G401 (cell line): ENCODE data around the gene CSNK2A3. TPM values are rescaled to one million over a fixed set of nuclear protein-coding genes. Genes with fewer than 3 reads are reported as not detected.
"Not testable (repeated sequence)": the region's sequence is repeated elsewhere in the genome, so short reads cannot be mapped to it uniquely, and the experiment has no call there.

ENCODE experiments used
- DNase-seq: peaks from one replicate; pipeline ENCODE4 v3.0.0-alpha.2; 2015; ENCODE audit warnings: low spot score
- in situ Hi-C: cut with HindIII; loops from 2 replicates; pipeline ENCODE4 v1.10.0; 2016; ENCODE audit warnings: low sequenced_read_pairs, mixed read lengths
- total RNA-seq: library from RNA; depleted of rRNA; stranded (reverse); fragments of >200 nt; shearing (Covaris generic); gene quantifications from 2 replicates; pipeline ENCODE4 v1.2.3, GENCODE V29; 2014

CSNK2A3 gene
- total RNA-seq, 1 experiment from 2014 or later, result 8.6 TPM

DNA sequence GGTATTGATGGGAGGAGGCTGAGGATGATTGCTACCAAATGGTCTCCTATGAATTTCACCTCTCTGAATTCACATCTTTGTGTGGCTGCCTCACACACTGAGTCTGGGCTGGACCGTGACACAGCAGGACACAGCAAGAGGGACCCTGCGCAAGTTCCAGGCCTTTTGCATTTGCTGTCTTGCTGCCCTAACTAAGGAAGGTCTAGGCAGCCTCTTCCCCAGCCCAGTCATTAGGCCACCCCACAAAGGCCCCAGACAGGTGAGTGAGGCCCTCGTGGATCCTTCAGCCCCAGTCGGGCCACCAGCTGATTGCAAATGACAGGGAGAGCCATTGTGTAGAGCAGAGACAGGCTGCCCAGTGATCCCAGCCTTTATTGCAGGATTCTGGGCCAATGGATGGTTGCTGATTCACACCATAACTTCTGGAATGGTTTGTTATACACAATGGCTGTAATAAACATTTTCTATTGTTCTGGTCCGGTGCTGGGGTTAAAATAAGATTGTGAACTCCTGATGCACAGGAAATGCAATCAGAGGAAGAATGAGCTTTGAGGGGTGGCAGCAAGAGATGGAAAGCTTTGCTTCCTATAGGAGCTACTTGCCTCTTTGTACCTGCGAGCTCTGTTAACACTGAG is 28.5 kb upstream of the CSNK2A3 start:
- no peak for DNase-seq
- in situ Hi-C loops, result no loop called here

DNA sequence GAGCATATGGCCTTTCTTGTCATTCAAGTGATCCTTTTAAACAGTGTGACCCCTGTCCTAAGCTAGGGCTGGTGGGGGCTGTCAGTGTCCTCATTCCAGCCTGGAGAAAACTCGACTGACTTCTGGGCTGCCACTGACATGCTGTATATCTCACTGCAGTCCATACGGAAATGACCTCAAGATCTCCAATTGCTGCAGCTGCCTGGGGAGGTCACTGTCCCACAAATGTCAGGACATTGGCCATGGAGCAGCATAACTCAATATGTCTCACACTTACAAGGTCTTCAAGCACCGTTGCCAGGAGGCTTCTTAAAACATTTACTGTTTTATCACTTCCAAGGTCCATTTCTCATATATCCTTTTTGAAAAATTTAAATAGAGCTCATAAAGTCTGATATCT is 27.8 kb upstream of the CSNK2A3 start:
- in situ Hi-C loops, result no loop called here

DNA sequence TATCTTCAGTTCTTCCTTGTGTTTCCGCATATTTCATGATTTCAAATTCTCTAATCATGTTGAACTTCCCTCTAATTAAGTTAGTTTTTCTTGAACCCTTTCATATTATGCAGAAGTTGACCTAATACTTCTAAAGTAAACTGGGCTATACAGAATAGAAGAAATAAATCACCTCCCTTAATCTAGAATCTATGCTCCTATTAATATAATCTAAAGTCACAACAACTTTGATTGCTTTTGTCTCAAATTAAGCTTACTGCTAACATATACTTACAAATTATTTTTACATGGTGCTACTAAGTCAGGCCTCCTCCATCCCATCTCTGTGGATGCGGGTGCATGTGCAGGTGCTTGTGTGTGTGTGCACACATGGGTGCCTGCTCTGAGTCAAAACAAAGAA is 27.3 kb upstream of the CSNK2A3 start:
- in situ Hi-C loops, result no loop called here
- DNase-seq, result no peak

More for the DNA sequence above, 27.8 kb upstream of the CSNK2A3 start:
- no peak for DNase-seq

DNA sequence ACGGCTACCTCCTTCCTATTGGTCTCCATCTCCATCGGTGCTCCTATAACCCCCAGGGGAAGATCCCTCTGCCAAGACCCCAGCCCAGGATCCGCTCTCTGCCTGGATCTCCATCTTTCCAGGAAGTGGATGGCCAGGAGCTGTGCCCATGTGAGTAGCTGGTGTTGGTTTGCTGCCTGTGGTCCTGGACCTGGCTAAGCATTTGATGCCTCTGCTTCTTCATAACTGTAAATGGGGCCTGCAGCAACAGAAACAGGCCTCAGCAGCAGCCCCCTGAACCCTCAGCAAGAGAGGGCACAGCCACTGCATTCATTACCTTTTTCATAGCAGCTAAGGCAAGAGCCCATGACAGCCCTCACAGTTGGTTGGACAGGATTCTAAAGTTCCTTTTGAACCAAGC is 26.6 kb upstream of the CSNK2A3 start:
- DNase-seq, result no peak
- in situ Hi-C loops, result no loop called here

DNA sequence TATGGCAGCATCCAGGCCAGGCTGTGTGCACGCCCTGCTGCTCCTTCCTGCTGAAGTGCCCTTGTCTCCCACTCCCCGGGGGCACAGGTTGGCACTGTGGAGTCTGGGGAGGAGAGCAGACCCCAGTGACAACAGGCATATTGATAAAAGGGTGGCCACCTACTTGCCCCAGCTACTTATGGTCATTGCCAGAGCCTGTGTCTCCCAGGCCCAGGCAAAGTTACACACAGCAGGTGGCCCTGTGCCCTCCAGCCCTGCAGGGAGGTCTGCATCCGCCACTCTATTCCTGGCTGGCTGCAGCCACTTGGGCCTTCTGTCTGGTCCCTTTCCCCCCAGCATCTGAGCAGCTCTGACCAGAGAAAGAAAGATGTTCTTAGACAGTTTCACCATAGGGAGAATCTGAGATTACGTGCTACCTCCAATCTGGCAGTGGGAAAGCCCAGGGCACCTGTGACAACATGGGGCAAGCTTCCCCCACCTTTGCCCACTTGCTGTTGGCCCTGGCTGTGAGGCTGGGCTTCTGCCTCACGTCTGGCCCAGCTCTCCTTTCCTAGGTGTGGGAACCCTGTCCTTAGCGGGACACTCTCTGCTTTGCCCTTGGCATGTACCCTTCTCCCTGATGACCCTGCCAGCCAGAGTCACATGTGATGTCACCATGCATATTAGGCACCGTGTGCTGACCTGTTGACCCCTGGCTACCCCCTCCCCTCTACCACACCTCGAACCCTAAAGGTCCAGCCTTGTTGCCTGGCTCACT is 25.3 kb upstream of the CSNK2A3 start:
- DNase-seq, result no peak
- in situ Hi-C loops, result no loop called here

DNA sequence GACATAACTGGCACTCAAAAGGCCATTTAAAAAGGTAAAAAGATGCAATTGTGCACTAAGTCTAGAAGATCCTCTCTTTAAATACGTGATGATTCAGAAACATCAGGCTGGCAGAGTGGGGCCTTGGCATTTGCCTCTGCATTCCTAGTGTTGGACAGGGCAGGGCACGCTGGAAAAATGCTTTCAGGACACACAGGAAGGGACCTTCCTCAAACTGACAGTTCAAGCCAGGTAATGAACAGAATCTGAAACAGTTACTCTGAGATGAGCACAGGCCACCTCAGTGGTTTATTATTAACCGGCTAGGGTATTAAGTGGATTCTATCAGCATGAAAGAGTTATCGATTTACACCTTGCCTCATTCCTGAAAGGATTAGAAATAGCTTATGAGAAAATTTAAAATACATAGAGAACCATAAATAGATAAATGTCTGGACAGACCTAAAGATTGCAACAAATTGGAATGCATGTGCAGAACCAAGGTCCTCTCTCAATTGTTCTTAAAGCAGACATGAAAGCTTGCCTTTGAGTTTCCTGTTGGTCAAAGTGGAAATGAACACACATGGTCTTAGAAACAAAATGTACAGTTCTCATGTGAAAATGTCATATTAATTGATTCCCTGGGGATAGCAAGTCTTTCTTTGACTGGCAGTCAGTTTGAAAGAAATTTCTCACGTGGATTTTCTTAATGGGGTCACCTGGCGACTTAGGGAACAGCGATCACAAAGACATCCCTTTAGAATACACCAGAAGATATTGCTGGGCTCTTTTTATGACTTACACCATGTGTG is 21.5 kb upstream of the CSNK2A3 start:
- DNase-seq, result no peak
- in situ Hi-C loops, result no loop called here

DNA sequence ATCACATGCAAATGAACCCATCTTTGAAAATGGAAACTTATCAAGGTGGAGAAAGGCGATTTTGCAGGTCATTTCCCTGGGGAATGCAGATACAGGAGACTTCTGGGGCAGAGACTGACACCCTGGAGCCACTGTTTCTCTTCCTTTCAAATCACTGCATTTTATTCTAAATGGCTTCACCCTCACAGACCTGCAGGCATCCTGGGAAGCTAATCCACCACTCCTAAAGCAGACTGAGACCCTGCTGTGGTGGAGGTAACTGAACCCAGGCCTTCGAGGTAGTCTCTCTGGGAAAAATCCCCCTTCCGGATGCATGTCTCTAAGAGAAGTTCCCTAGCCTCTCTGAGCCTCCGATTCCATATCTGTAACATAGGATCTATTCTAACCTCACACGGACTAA is 20.9 kb upstream of the CSNK2A3 start:
- in situ Hi-C loops, result no loop called here
- DNase-seq, result no peak

DNA sequence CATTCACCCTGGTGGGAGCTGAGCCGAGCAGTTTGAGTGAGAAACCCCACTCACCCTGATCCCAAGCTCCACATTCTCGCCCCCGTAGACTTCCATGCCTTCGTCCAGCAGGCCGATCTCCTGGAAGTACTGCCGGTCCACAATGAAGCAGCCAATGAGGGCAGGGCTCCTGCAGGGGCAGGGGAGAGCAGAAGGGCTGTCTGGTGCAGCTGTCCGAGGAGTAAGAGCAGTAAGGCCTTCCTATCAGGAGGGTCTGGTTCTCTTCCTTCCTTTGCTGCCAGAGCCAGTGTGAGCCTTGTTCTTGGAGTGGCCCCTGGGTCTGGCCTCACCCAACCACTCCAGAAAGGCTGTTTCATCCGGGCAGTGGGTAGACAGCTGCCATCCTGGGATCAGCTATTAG is 19.4 kb upstream of the CSNK2A3 start:
- in situ Hi-C loops, result no loop called here
- DNase-seq, result no peak

DNA sequence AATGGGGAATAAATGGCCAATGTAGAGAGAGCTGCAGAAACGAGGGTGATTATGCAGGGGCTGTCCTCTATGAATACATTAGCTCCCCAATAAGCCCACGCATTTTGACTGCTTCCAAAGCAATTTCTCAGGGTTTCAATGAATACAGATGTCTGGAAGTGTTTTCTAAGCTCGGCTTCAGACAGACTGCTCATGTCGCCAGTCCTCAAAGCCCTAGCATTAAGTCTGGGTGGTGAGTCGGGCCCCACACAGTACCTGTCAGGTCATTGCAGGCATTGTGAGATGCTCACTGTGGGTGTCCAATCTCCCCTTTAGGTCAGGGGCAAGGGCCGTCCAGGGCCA is 17.9 kb upstream of the CSNK2A3 start:
- in situ Hi-C loops, result no loop called here
- no peak for DNase-seq

DNA sequence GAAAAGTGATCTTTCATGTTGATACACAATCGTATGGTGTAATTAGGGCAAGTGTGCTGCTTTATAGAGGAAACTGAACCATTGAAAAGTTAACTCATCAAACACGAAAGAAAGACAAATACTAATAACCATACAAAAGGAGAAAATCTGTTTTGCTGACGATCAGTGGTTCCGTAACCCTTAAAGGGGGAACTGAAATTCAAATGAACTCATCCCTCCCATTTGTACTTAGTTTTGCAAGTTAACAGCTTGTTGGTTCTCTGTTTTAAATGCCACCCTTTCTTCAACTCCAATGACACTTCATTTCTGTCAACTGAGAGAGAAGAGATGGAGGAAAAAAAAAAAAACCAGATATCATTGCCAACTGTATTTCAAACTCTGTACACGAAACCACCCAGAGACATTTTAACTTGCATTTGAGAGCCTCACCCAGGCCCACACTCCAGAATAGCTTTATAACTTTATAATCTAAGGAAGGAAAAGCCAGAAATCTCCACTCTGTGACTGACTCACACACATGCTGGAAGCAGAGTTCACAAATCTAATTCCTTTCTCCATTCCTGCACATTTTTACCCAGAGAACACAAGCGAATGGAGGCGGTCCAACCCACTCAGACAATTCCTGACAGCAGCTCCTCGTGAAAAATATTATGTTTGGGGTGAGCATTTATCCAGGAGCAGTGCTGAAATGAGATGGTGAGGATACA is 17.4 kb upstream of the CSNK2A3 start:
- in situ Hi-C loops, result no loop called here
- no peak for DNase-seq

DNA sequence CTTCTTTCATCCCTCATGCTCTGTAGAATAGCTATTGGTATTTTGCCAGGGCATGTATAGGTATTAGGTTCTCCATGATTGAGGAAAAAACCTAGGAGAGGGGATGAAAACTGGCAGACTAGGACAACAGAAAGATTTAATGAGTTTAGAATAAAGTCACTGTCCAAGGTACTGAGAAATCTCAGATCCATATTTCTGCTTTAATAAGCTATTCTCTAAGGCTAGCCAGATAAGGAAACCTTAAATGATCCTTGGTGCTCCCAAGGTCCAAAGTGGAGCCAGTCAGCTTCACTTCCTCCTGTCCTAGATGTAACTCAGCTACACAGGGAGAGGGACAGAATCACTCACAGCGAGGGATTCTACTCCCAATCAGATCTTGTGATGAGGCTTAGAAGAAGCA is 13.7 kb upstream of the CSNK2A3 start:
- in situ Hi-C loops, result no loop called here
- no peak for DNase-seq

DNA sequence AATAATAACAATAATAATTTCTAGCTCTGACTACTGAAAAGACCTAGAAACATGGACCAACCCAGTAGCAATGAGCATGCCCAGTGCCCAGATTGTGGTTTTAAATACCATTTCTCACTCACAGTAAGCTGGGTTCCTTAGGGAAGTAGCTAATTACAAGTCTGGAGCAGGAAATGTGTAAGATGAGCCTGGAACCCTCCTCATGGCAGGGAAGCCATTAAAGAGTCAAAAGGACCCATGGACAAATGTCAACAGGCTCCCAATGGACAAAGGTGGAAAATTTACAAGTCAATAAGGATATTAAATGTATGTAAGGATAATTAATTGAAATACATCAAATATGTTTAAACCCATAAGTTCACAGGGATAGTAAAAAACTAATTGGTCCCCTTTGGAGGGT is 10.6 kb upstream of the CSNK2A3 start:
- no peak for DNase-seq
- in situ Hi-C loops, result no loop called here

DNA sequence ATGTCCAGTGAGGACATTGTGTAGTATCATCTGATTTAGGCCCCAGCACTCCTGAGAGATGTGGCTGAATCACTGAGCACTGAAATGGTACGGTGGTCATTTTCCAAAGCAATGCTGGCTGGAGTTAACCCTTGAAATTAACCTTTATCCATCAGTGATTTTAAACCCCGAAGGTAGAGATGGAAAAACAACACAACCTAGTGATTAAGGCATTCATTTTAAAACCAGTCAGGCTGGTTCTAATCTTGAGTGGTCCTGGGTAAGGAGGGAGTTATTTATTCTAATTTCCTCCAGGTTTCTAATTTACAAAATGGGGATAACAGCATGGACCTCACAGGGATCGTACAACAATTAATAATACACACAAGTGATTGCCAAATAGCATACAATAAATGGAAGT is 6.6 kb upstream of the CSNK2A3 start:
- no peak for DNase-seq
- in situ Hi-C loops, result no loop called here

DNA sequence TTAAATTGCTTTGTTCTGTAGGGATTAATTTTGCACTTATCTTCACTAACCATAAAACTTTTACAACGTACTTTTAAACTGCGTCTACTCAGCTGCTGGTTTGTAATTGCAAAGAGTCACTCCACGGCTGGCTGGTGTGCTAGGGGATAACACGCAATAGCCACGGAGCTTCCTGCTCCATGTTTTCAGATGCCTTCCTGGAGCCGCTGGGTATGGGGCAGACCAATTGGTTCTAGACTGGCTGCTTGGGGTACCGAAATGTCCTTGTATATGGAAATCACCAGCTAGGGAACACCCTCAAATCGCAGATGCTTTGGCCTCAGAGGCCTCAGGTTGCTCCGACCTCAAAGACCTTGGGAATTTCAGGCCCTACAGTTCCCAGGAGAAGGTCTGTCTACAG is 3.8 kb upstream of the CSNK2A3 start:
- no peak for DNase-seq
- in situ Hi-C loops, result no loop called here

DNA sequence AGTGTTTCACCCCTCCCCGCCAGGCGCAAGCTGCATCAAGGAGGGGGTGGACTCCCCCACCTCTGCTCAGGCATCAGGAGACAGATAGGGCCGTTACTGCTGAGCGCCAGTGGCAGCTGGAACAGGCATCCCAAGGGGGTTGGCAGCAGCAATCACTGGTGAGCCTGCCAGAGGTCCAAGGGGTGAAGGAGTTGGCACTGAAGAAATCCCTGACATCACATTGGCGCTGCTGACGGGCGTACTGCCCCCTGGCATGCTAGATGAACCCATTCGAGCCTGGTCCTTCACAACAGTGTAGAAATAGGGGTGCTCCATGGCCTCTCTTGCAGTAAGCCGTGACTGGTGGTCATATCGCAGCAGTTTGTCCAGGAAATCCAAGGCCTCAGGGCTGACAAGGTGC is 1.2 kb downstream of the CSNK2A3 start:
- DNase-seq, in situ Hi-C loops: not testable (repeated sequence)

DNA sequence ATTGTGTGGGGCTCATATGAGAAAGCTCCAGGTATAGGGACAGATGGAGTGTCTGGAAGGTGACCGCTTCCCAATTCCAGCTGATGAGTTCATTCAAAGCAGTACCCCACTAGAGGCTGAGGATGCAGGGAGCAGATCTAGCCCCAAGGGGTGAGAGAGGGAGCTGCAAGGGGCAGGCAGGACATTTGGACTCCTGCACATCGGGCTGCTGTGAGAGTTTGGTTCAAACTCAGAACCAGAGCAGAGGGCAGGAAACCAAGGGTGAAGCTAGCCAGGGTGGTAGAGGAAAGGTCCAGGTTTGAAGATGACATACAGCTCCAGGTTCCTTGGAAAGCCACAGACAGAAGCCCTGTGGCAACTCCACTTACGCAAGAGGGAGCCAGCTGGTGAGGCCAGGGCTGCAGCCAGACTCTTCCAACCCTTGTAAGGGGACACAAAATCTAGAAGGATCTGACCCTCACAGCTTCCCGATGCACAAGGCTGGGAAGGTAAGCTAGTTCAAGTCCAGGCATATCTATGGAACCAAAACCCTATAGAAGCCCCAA is 1.9 kb downstream of the CSNK2A3 start:
- DNase-seq, result no peak
- in situ Hi-C loops, result no loop called here

DNA sequence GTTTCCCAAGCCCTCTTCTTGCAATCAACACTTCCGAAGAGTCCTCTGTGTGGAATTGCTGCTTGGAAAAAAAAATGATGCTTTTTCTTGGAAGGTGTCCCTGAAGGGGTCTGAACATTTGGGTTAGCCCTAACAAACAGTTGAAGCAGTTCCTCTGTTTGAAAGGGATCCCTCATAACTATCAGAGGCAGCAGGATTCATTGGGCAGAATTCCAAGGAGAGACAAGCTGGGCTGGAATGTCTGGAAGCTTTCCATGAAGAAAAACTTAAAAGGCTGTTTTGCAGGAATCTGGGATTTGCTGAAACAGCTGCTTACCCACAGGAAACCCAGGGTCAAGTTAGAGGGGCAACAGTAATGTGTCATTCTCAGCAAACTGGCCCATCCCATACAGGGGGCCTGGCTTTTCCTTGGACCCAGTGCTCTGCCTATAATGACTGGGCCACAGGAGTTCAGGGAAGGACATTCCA is 3.1 kb downstream of the CSNK2A3 start:
- peak; percentile 41 for DNase-seq
- in situ Hi-C loops, result no loop called here

DNA sequence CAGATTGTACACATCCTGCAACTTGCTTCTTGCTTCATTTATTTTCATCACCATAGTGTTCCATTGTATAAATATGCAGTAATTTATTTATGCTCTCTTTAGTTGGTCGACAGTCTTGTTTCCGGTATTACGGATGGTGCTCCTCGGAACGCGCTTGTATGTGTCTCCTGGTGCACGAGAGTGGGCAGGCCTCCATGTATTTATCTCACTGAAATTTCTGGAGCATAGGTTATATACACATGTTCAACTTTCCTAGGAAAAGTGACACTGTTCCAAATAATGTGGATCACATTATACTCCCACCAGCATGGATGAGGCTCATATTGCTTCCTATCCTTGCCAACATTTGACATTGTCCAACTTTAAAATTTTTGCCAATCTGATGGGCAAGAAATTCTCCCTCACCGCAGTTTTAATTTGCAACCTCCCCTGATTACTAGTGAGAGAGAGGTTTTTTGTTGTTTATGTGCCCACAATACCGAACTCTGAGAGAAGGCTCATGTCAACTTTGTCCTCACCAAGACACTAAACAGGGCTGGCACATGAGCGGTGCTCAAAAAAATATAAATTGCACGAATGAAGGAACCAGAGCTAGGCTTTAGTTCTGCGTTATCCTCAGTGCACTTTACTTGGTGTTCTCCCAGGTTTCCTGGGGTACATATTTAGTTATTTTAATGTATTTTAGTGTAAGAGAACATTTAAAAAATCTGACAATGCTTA is 3.8 kb downstream of the CSNK2A3 start:
- no peak for DNase-seq
- in situ Hi-C loops, result no loop called here

DNA sequence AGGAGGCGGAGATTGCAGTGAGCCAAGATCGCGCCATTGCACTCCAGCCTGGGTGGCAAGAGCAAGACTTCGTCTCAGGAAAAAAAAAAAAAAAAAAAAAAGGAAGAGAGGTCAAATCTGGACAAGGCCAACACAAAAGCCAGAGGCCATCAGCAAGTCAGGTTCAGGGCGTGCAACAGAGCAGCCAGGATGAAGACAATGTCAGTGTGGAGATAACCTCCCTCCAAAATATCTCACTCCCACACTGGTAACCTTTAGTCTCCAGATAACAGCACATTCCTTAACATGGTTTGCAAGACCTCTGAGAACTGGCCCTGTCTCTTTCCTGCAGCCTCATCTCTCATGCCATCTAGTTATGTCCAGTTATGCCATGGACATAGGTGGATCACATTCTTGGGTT is 4.7 kb downstream of the CSNK2A3 start:
- DNase-seq, result no peak
- in situ Hi-C loops, result no loop called here
